SK-N-SH treated with all-trans-retinoic acid at 6 μM for 48 hours (cell line): ENCODE measurements around the gene SYNE1.

ENCODE experiments used
- ARNTL ChIP-seq: fragments of 450-650 bp; formaldehyde crosslinking; IDR thresholded peaks from 2 replicates; pipeline ENCODE4 v1.5.0; 2020; ENCODE audit warnings: low read depth, mild to moderate bottlenecking, moderate library complexity, borderline replicate concordance
- PPARA ChIP-seq: fragments of 250-450 bp; sonication (Bioruptor Pico); IDR thresholded peaks from 2 replicates; pipeline ENCODE4 v1.5.0; 2020; ENCODE audit warnings: mild to moderate bottlenecking, borderline replicate concordance

GRCh38 chr6:152379423-152379822, 257.7 kb downstream of the SYNE1 start:
- no peak for TF ChIP-seq PPARA (CRISPR knock-in tag)
- TF ChIP-seq ARNTL (CRISPR knock-in tag) = no peak
